Smooth muscle cell (in vitro differentiated cells): ENCODE measurements around the gene USP48. TPM values are rescaled to one million over a fixed set of nuclear protein-coding genes. Genes with fewer than 3 reads are reported as not detected.

Experiments used
- DNase-seq: peaks from one replicate; lab custom pipeline; 2025; ENCODE audit not compliant: unreplicated experiment; lab: John Stamatoyannopoulos, UW
- H2AFZ ChIP-seq: fragments of 200-600 bp; sonication (generic); 2 replicates; pipeline ENCODE4 v1.6.0; 2016; ENCODE audit warnings: antibody characterized with exemption, low read depth, mild to moderate bottlenecking
- H3F3A ChIP-seq: fragments of 200-600 bp; sonication (generic); 2 replicates; pipeline ENCODE4 v1.6.0; 2017; ENCODE audit warnings: antibody characterized with exemption, low read depth
- H3K27ac ChIP-seq: fragments of 200-600 bp; sonication (generic); 2 replicates; pipeline ENCODE4 v1.5.1; 2016; ENCODE audit warnings: low read depth, mild to moderate bottlenecking
- H3K27me3 ChIP-seq: fragments of 200-600 bp; sonication (generic); 2 replicates; pipeline ENCODE4 v1.6.1; 2016; ENCODE audit warnings: low read depth, mild to moderate bottlenecking
- H3K36me3 ChIP-seq: fragments of 200-600 bp; sonication (generic); 2 replicates; pipeline ENCODE4 v1.5.1; 2016; ENCODE audit warnings: low read depth
- H3K4me1 ChIP-seq: fragments of 200-600 bp; sonication (generic); 2 replicates; pipeline ENCODE4 v1.5.1; 2016; ENCODE audit warnings: low read depth
- H3K4me2 ChIP-seq: fragments of 200-600 bp; sonication (generic); 2 replicates; pipeline ENCODE4 v1.6.0; 2016; ENCODE audit warnings: mild to moderate bottlenecking
- H3K4me3 ChIP-seq: fragments of 200-600 bp; sonication (generic); 2 replicates; pipeline ENCODE4 v1.5.1; 2016; ENCODE audit warnings: mild to moderate bottlenecking
- H3K79me2 ChIP-seq: fragments of 200-600 bp; sonication (generic); 2 replicates; pipeline ENCODE4 v1.6.0; 2016; ENCODE audit warnings: low read depth, mild to moderate bottlenecking
- H3K9ac ChIP-seq: fragments of 200-600 bp; sonication (generic); 2 replicates; pipeline ENCODE4 v1.6.0; 2016; ENCODE audit warnings: low read depth
- H3K9me3 ChIP-seq: fragments of 200-600 bp; sonication (generic); replicated peaks from 2 replicates; pipeline ENCODE4 v1.5.1; 2016; ENCODE audit warnings: low read depth
- H4K20me1 ChIP-seq: fragments of 200-600 bp; sonication (generic); 2 replicates; pipeline ENCODE4 v1.6.0; 2016; ENCODE audit warnings: low read depth
- CTCF ChIP-seq: fragments of 200-600 bp; sonication (generic); IDR thresholded peaks from 2 replicates; pipeline ENCODE4 v1.5.1; 2017; ENCODE audit warnings: borderline replicate concordance, mild to moderate bottlenecking, antibody characterized with exemption; ENCODE audit not compliant: insufficient read depth, poor library complexity, severe bottlenecking
- WGBS: methylation state at CpG from one replicate; pipeline ENCODE4 v1.1.7; 2016; ENCODE audit warnings: low lambda C conversion rate; 5-methylcytosine and 5-hydroxymethylcytosine counted together
- polyA plus RNA-seq: library from polyadenylated mRNA; unstranded; fragments of >200 nt; fragmentation: Nextera tagmentation; extraction: Ambion mirVana; gene quantifications from 2 replicates; pipeline ENCODE4 v1.2.1, GENCODE V29; 2016
- total RNA-seq: library from RNA; depleted of rRNA; stranded (reverse); fragments of >200 nt; gene quantifications from 2 replicates; pipeline ENCODE4 v1.2.3, GENCODE V29; 2014

USP48 gene
- total and polyA plus RNA-seq, 2 experiments from 2014 or later = 34.5 to 76.0 TPM

GRCh38 chr1:21663951-21664805 lies 118.8 kb downstream of the USP48 start:
- WGBS = 80% methylated on average over 16 of the region's 16 CpGs
- Histone ChIP-seq H3K9ac (no peak overlapping the region), H4K20me1 (peaks cover 4% of the 10 kb centered on the region), H3K27ac (no peak overlapping the region), H3K4me1 (peaks cover 6% of the 10 kb centered on the region), H3K27me3 (peaks cover 24% of the 10 kb centered on the region), H3K36me3 (no peaks in the 10 kb centered on the region), H3K9me3 (no peaks in the 10 kb centered on the region), H3K4me3 (no peak overlapping the region), H3F3A (no peaks in the 10 kb centered on the region), H2AFZ (no peak overlapping the region), H3K79me2 (no peaks in the 10 kb centered on the region), H3K4me2 (no peak overlapping the region)
- DNase-seq = no peak
- TF ChIP-seq CTCF = no peak

- H3K9ac ChIP-seq = no peak overlapping the region
- 81% methylated on average over 11 of the region's 11 CpGs for WGBS
- H4K20me1 ChIP-seq = peaks cover 4% of the 10 kb centered on the region
- no peak for DNase-seq
- H3K4me2 ChIP-seq = no peak overlapping the region
- H3K27ac ChIP-seq = no peak overlapping the region
- no peaks in the 10 kb centered on the region for H3K79me2 ChIP-seq
- no peak for TF ChIP-seq CTCF
- H3F3A ChIP-seq = no peaks in the 10 kb centered on the region
- H2AFZ ChIP-seq = no peak overlapping the region
- H3K4me3 ChIP-seq = no peak overlapping the region
- H3K9me3 ChIP-seq = no peaks in the 10 kb centered on the region
- no peaks in the 10 kb centered on the region for H3K4me1 ChIP-seq
- H3K36me3 ChIP-seq = no peaks in the 10 kb centered on the region
- H3K27me3 ChIP-seq = peaks cover 17% of the 10 kb centered on the region
These were observed 119.5 kb downstream of the USP48 start for GRCh38 chr1:21663248-21663950.

- Histone ChIP-seq H3K9ac (no peak overlapping the region), H4K20me1 (peaks cover 4% of the 10 kb centered on the region), H3K4me1 (no peaks in the 10 kb centered on the region), H3K9me3 (no peaks in the 10 kb centered on the region), H3K4me3 (no peak overlapping the region), H3K4me2 (no peak overlapping the region), H2AFZ (no peak overlapping the region), H3K27ac (no peak overlapping the region), H3K79me2 (no peaks in the 10 kb centered on the region), H3K27me3 (peaks cover 13% of the 10 kb centered on the region), H3K36me3 (no peaks in the 10 kb centered on the region), H3F3A (no peaks in the 10 kb centered on the region)
- TF ChIP-seq CTCF = no peak
- WGBS = 82% methylated on average over 6 of the region's 6 CpGs
- DNase-seq = no peak
These were observed 120.3 kb downstream of the USP48 start for GRCh38 chr1:21662426-21663247.
